GM12801 (cell line): ENCODE data around the gene C1orf21.

Source experiments
- CTCF ChIP-seq: IDR thresholded peaks from one replicate; pipeline ENCODE4 v1.5.1; 2011; ENCODE audit warnings: control low read depth; ENCODE audit not compliant: insufficient read length; ENCODE audit errors: extremely low read depth

The C1orf21 gene

DNA sequence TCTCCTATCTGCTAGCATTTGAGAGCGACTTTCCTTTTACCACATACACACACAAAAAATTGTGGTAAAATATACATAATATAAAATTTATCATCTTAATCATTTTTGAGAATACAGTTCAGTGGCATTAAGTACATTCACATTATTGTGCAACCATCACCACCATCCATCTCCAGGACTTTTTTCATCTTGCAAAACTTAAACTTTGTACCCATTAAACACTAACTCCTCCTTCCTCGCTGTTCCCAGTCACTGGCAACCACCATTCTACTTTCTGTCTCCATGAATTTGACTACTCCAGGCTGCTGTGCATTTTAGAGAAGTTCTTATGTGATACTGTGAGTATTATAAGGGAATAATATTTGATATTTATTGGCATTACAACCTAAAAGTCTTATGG lies 181.3 kb downstream of the C1orf21 start:
- no peak for TF ChIP-seq CTCF

DNA sequence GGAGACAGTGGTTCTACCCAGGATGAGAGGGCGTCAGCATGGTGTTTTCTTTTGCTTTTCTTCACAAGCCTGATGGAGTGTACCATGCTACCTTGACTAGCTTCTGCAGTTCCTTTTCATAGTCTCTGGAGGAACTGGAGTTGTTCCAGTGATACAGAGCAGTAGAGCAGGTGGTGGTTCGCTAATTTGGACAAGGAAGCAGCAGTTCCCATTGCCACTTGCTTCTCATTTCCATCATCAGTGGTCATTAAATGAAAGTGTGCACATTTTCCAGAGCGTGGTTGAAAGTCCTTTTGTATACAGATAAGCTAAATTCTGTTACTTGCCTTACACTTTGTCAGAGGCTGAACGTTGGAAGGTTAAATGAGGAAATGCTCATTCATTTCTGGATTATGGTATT lies 182.3 kb downstream of the C1orf21 start:
- no peak for TF ChIP-seq CTCF

DNA sequence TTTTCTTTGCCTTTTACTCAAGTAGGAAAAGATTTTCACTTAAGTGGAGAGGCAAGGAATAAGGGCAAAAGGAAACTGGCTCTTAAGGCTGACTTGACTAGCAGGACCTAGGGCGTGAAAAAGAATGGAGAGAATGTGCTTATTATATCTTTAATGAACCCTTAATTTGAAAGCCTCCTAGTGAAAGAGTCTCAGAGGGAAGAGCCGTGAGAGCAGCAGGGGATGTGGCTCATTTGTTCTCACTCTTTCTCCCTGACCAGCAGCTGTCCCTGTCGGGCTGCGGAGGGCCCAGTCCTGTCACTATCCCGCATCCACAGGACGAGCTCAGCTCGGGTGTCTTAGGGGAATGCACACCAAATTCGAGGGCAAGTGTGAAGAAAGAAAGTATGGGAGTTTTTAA lies 187.8 kb downstream of the C1orf21 start:
- TF ChIP-seq CTCF, result no peak

- no peak for TF ChIP-seq CTCF
Observed at GRCh38 chr1:184576822-184577221, 190.0 kb downstream of the C1orf21 start.

DNA sequence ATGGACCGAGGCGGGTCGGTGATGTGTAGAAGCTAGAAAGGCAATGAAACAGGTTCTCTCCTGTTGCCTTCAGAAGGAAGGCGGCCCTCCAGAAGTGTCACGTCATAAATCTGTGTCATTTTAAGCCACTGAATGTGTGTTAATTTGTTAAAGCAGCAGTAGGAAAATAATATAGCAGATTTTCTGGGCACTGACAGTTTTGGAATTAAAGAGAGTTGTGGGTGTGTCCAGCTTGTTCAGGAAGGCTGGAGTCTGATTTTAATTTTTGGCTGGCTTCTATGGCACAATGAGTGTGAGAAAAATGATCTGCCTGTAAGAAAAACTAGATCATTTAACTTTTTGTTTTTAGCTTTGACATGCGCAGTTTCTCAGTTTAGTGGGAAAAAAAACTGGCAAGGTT lies 190.5 kb downstream of the C1orf21 start:
- no peak for TF ChIP-seq CTCF

- no peak for TF ChIP-seq CTCF
Observed at GRCh38 chr1:184582411-184582810, 195.6 kb downstream of the C1orf21 start.

GRCh38 chr1:184583849-184584248 lies 197.0 kb downstream of the C1orf21 start:
- TF ChIP-seq CTCF, result no peak

- TF ChIP-seq CTCF, result no peak
Observed at GRCh38 chr1:184588701-184589100, 201.9 kb downstream of the C1orf21 start.
